ENCODE data around the gene PRAC1.

Gene PRAC1

DNA sequence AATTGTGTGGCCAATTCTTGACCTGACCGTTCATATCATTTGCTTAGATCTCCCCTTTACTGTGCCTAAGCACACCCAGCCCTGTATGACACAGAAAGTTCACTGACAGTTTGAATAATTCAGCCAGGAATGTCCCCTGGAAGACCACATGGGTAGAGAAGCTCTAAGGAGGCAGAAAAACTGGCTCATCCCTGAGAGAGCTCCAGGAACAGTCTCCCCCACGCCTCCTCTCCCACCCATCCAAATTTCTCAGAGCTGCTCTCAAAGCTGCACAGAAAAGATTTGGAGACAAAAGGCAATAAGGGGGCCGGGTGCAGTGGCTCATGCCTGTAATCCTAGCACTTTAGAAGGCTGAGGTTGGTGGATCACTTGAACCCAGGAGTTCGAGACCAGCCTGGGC lies 11.2 kb downstream of the PRAC1 start:
- H3K27ac ChIP-seq (ENCODE audit: low read depth, low read length) = no peak overlapping the region
- H3K9ac ChIP-seq (ENCODE audit: low read length) = no peak overlapping the region
- H3K9me3 ChIP-seq (ENCODE audit: insufficient read depth, low read length) = no peaks in the 10 kb centered on the region
- no peaks in the 10 kb centered on the region for H3F3A ChIP-seq (ENCODE audit: insufficient read depth)
- no peaks in the 10 kb centered on the region for H3K9me2 ChIP-seq (replicated peaks; ENCODE audit: insufficient read depth, low read length)
- no peak overlapping the region for H3K4me3 ChIP-seq (ENCODE audit: insufficient read depth, low read length, poor library complexity, severe bottlenecking)
- no peaks in the 10 kb centered on the region for H3K36me3 ChIP-seq (ENCODE audit: low read length)
- no peaks in the 10 kb centered on the region for H3K79me2 ChIP-seq (ENCODE audit: insufficient read depth, low read length)
- no peak overlapping the region for H2AFZ ChIP-seq (ENCODE audit: low read depth, low read length, severe bottlenecking)
- TF ChIP-seq, protein P1, sequence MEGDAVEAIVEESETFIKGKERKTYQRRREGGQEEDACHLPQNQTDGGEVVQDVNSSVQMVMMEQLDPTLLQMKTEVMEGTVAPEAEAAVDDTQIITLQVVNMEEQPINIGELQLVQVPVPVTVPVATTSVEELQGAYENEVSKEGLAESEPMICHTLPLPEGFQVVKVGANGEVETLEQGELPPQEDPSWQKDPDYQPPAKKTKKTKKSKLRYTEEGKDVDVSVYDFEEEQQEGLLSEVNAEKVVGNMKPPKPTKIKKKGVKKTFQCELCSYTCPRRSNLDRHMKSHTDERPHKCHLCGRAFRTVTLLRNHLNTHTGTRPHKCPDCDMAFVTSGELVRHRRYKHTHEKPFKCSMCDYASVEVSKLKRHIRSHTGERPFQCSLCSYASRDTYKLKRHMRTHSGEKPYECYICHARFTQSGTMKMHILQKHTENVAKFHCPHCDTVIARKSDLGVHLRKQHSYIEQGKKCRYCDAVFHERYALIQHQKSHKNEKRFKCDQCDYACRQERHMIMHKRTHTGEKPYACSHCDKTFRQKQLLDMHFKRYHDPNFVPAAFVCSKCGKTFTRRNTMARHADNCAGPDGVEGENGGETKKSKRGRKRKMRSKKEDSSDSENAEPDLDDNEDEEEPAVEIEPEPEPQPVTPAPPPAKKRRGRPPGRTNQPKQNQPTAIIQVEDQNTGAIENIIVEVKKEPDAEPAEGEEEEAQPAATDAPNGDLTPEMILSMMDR (IDR thresholded peaks at IDR 0.05; ENCODE audit: insufficient read depth, low read length, poor library complexity, severe bottlenecking) = no peak
- no peak for TF ChIP-seq EZH2phosphoT487 (conservative IDR thresholded peaks at IDR 0.05; ENCODE audit: low read length)
- no peak overlapping the region for H3K4me2 ChIP-seq (ENCODE audit: low read depth, low read length, poor library complexity, severe bottlenecking)
- no peaks in the 10 kb centered on the region for H4K20me1 ChIP-seq (ENCODE audit: low read depth, low read length)
- H3K27me3 ChIP-seq (ENCODE audit: low read length) = no peaks in the 10 kb centered on the region

DNA sequence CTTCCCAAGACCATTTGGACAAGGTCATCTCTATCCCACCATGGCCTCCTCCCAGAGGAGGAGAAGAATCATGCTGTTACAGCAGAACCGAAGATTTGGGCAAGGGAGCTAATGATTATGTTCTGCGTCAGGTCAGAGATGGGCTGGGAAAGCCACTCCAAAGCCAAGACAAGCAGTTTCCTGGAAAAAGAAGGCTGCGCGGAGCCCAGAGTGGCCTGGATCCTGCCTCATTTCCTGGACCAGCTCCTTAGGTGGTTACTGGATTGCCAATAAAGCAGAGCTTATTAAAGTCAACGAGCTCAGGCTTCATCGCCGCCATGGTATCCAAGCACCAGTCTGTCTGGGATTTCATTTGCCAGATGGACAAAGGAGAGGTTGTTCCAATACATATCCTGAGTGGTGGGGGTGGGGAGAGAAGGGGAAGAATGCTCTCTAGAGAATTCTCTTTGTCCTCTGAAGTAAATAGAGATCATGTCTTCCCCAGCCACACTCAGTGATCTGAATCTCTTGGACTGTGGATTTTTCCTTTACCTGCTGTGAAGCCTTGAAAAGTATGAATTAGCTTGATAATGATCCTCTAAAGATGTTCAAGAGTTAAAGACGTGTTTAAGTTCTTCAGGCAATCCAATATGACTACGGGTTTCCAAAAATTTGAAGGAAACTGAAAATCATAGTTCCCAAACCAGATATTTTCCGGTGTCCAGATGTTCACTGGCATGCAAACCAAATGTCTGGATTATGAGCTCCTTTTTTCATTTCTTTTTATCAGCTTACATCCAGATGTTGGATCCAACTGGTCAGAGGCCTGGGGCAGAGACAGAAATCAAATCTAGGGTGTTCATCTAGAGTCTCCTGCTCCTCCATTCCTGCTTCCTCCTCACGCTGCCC lies 17.7 kb downstream of the PRAC1 start:
- TF ChIP-seq, protein P1 (IDR thresholded peaks at IDR 0.05; ENCODE audit: insufficient read depth, low read length, poor library complexity, severe bottlenecking) = no peak
- no peak for TF ChIP-seq EZH2phosphoT487 (conservative IDR thresholded peaks at IDR 0.05; ENCODE audit: low read length)

DNA sequence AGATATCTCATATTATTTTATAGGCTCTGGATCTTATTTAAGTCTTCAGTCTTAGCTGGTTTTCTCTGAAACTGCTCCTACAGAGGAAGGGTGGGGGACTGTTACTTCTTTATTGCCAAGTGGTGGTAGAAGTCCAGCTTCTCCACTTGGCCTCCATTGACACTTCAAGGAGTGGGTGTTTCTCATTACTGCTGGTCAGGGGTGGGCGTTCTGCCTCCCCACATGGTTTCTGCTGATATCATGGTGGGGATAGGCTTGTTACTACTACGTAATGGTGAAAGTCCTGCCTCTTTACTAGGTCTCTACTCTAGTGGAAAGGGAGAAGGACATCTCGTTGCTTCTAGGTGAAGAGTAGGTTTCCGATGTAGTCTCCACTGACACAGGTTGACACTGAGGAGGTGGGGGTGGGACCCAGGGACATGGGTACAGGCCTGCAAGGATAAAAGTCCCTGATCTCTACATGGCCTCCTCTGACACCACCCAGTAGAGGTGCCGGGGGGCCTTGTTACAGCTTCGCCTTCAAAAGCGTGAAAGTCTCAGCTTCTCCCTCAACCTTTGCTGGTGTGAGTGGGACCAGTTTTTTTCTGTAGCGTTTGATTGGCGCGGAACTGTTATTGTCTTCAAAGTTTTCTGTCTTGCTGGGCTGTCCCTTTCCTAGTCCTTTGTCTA lies 20.3 kb downstream of the PRAC1 start:
- H2AFZ ChIP-seq (ENCODE audit: low read depth, low read length, severe bottlenecking) = no peak overlapping the region
- no peaks in the 10 kb centered on the region for H3K79me2 ChIP-seq (ENCODE audit: insufficient read depth, low read length)
- H4K20me1 ChIP-seq (ENCODE audit: low read depth, low read length) = no peaks in the 10 kb centered on the region
- H3K4me2 ChIP-seq (ENCODE audit: low read depth, low read length, poor library complexity, severe bottlenecking) = no peak overlapping the region
- H3K27me3 ChIP-seq (ENCODE audit: low read length) = no peaks in the 10 kb centered on the region
- no peak overlapping the region for H3K27ac ChIP-seq (ENCODE audit: low read depth, low read length)
- no peaks in the 10 kb centered on the region for H3K9me3 ChIP-seq (ENCODE audit: insufficient read depth, low read length)
- no peak for TF ChIP-seq EZH2phosphoT487 (conservative IDR thresholded peaks at IDR 0.05; ENCODE audit: low read length)
- TF ChIP-seq, protein P1 (IDR thresholded peaks at IDR 0.05; ENCODE audit: insufficient read depth, low read length, poor library complexity, severe bottlenecking) = no peak
- H3F3A ChIP-seq (ENCODE audit: insufficient read depth) = no peaks in the 10 kb centered on the region
- H3K36me3 ChIP-seq (ENCODE audit: low read length) = no peaks in the 10 kb centered on the region
- H3K9me2 ChIP-seq (replicated peaks; ENCODE audit: insufficient read depth, low read length) = no peaks in the 10 kb centered on the region
- no peak overlapping the region for H3K9ac ChIP-seq (ENCODE audit: low read length)
- H3K4me3 ChIP-seq (ENCODE audit: insufficient read depth, low read length, poor library complexity, severe bottlenecking) = no peak overlapping the region

More for the DNA sequence above, 17.7 kb downstream of the PRAC1 start:
- H2AFZ ChIP-seq (ENCODE audit: low read depth, low read length, severe bottlenecking) = no peak overlapping the region
- no peak overlapping the region for H3K27ac ChIP-seq (ENCODE audit: low read depth, low read length)
- no peak overlapping the region for H3K9ac ChIP-seq (ENCODE audit: low read length)
- H3K79me2 ChIP-seq (ENCODE audit: insufficient read depth, low read length) = no peaks in the 10 kb centered on the region
- H3K9me3 ChIP-seq (ENCODE audit: insufficient read depth, low read length) = no peaks in the 10 kb centered on the region
- no peak overlapping the region for H3K4me3 ChIP-seq (ENCODE audit: insufficient read depth, low read length, poor library complexity, severe bottlenecking)
- H3F3A ChIP-seq (ENCODE audit: insufficient read depth) = no peaks in the 10 kb centered on the region
- H4K20me1 ChIP-seq (ENCODE audit: low read depth, low read length) = no peaks in the 10 kb centered on the region
- H3K36me3 ChIP-seq (ENCODE audit: low read length) = no peaks in the 10 kb centered on the region
- H3K4me2 ChIP-seq (ENCODE audit: low read depth, low read length, poor library complexity, severe bottlenecking) = no peak overlapping the region
- H3K9me2 ChIP-seq (replicated peaks; ENCODE audit: insufficient read depth, low read length) = no peaks in the 10 kb centered on the region
- H3K27me3 ChIP-seq (ENCODE audit: low read length) = no peaks in the 10 kb centered on the region
